ENCODE data around the gene KRR1.

KRR1 gene

GRCh38 chr12:75511116-75512048 is at the start of gene KRR1:
KRR1 (minus strand) TSS chr12:75511609; CDS start chr12:75511597, 12 bp downstream.
- peak; percentile 99 for DNase-seq

- DNase-seq, result peak; percentile 47
These were observed 48.8 kb upstream of the KRR1 start for GRCh38 chr12:75560167-75560566.

GRCh38 chr12:75558287-75558686 is 46.9 kb upstream of the KRR1 start:
- DNase-seq, result no peak

GRCh38 chr12:75556311-75556899 is 45.0 kb upstream of the KRR1 start:
- no peak for DNase-seq

- no peak for DNase-seq
These were observed 43.1 kb upstream of the KRR1 start for GRCh38 chr12:75554556-75554880.

- DNase-seq, result no peak
These were observed 42.6 kb upstream of the KRR1 start for GRCh38 chr12:75553836-75554555.

- no peak for DNase-seq
These were observed 42.0 kb upstream of the KRR1 start for GRCh38 chr12:75553398-75553797.

- no peak for DNase-seq
These were observed 40.1 kb upstream of the KRR1 start for GRCh38 chr12:75551477-75551876.

- no peak for DNase-seq
These were observed 39.2 kb upstream of the KRR1 start for GRCh38 chr12:75550401-75551240.

- no peak for DNase-seq
These were observed 38.6 kb upstream of the KRR1 start for GRCh38 chr12:75549989-75550388.

- no peak for DNase-seq
These were observed 37.5 kb upstream of the KRR1 start for GRCh38 chr12:75548879-75549278.

GRCh38 chr12:75545636-75546035 is 34.2 kb upstream of the KRR1 start:
- DNase-seq, result no peak

- no peak for DNase-seq
These were observed 32.1 kb upstream of the KRR1 start for GRCh38 chr12:75543529-75543928.

GRCh38 chr12:75542942-75543341 is 31.5 kb upstream of the KRR1 start:
- no peak for DNase-seq

- DNase-seq, result no peak
These were observed 28.5 kb upstream of the KRR1 start for GRCh38 chr12:75539889-75540288.

- DNase-seq, result no peak
These were observed 21.8 kb upstream of the KRR1 start for GRCh38 chr12:75533239-75533638.

GRCh38 chr12:75529826-75530225 is 18.4 kb upstream of the KRR1 start:
- no peak for DNase-seq

- DNase-seq, result no peak
These were observed 17.9 kb upstream of the KRR1 start for GRCh38 chr12:75529316-75529715.

- DNase-seq, result no peak
These were observed 17.3 kb upstream of the KRR1 start for GRCh38 chr12:75528692-75529091.

- no peak for DNase-seq
These were observed 16.9 kb upstream of the KRR1 start for GRCh38 chr12:75528272-75528671.

GRCh38 chr12:75526655-75527511 is 15.5 kb upstream of the KRR1 start:
- peak; percentile 62 for DNase-seq

GRCh38 chr12:75525263-75525662 is 13.9 kb upstream of the KRR1 start:
- DNase-seq, result no peak

Measured in DMS153 (cell line).